ENCODE data around the gene NDRG4. TPM values are rescaled to one million over a fixed set of nuclear protein-coding genes. Genes with fewer than 3 reads are reported as not detected.
A peak's percentile ranks its signal among the peaks of the same experiment; 100 is the strongest.

NDRG4 gene
- total RNA-seq, 4 donors from 2014 or later = 0.60 to 64.7 (median 4.4) TPM

DNA sequence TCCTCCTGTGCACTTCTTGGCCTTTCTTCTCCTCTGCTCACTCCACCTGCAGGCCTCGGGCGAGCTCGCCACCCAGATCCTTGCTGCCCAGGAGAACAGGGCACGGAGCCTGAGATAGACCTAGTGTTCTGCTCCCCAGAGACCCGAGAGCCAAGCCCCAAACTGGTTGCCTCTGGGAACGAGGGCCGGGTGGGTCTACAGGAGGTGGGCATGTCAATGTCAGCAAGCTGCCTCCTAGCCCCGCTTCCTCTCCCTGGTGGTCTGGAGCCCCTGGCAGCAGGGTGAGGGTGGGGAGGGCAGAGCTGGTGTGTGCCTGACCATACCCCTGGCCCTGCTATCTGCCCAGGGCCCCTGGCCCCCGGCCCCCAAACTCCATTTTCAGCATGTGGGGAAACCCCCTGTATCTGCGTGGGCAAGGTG lies 841 bp upstream of the NDRG4 start:
- peaks cover 46% of the 10 kb centered on the region for H3K27me3 ChIP-seq
- peaks cover 9 to 21% (median 12%) of the 10 kb centered on the region in 4 donors for H3K4me1 ChIP-seq
- no peak overlapping the region for H3K27ac ChIP-seq
- no peaks in the 10 kb centered on the region for H3K9me3 ChIP-seq
- no peak for DNase-seq
- H3K36me3 ChIP-seq = no peaks in the 10 kb centered on the region
- intact Hi-C loops (cut with DNase I; ENCODE audit: low total_unique reads) = no loop called here
- WGBS, 2 donors (ENCODE audit: low coverage in 1 of 2) = 73% methylated on average over 10 of the region's 10 CpGs; no CpG with 5 or more reads in 1 of the 2 donors
- TF ChIP-seq POLR2AphosphoS5 (IDR thresholded peaks at IDR 0.05) (no peak), EP300 (IDR thresholded peaks at IDR 0.05; ENCODE audit: low read depth) (no peak), POLR2A (IDR thresholded peaks at IDR 0.05) (no peak)
- TF ChIP-seq, protein P1, sequence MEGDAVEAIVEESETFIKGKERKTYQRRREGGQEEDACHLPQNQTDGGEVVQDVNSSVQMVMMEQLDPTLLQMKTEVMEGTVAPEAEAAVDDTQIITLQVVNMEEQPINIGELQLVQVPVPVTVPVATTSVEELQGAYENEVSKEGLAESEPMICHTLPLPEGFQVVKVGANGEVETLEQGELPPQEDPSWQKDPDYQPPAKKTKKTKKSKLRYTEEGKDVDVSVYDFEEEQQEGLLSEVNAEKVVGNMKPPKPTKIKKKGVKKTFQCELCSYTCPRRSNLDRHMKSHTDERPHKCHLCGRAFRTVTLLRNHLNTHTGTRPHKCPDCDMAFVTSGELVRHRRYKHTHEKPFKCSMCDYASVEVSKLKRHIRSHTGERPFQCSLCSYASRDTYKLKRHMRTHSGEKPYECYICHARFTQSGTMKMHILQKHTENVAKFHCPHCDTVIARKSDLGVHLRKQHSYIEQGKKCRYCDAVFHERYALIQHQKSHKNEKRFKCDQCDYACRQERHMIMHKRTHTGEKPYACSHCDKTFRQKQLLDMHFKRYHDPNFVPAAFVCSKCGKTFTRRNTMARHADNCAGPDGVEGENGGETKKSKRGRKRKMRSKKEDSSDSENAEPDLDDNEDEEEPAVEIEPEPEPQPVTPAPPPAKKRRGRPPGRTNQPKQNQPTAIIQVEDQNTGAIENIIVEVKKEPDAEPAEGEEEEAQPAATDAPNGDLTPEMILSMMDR (IDR thresholded peaks at IDR 0.05) = no peak
- no peak overlapping the region for H3K4me3 ChIP-seq
- in situ Hi-C loops (cut with MboI; ENCODE audit: low pct_ligation_motif_present in 1 of 4, low pct_unique_long_range_greater_than_20kb in 1 of 4, low sequenced_read_pairs in 3 of 4) = loop anchor here in 1 of 4 donors (25.0 kb wide), 1 partner anchor 487 kb away; the partner anchor contains the start of genes USB1 and ZNF319

DNA sequence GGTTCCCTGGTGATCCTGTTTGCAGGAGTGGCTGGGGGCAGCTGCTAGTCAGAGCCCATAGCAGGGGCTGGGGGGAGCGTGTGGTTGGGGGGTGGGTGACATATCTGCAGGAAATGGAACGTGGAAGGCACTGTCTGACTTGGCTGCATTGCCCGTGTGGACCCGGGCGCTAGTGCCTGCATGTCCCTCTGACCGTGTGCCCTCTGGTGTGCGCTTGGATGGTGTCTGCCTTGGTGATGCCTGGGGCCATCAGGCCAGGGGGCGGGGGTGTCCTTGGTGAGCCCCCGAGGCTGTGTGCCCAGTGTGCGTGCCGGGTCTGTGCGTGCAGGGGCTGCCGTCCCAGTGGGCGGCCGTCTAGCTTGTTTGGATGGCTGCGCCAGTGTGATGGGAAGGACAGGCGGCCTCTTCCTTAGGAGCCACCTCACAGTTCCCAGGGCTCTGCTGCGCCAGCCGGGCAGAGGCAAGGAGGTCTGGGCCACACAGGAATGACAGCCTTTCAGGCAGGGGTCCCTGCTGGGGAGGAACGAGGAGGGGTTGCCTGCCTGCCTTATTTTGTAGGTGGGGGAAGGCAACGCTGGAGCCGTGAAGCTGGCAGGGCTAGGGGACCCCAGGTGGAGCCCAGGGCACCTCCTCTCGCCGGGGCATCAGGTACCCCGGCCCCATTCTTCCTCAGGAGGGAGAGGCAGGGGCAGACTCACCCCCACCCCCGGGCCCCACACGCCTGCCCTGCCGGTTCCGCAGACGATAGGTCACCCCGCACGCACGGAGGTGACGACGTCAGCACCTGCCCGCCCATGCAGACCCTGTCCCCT lies 693 bp downstream of the NDRG4 start:
- intact Hi-C loops (cut with DNase I; ENCODE audit: low total_unique reads) = no loop called here
- Histone ChIP-seq H3K9me3 (no peaks in the 10 kb centered on the region), H3K27me3 (peaks cover 50% of the 10 kb centered on the region), H3K27ac (no peak overlapping the region), H3K36me3 (no peaks in the 10 kb centered on the region), H3K4me3 (peak overlapping the region in 2 of 4 donors; percentile 14 to 43), H3K4me1 (peaks cover 9 to 17% (median 10%) of the 10 kb centered on the region in 4 donors)
- WGBS, 2 donors (ENCODE audit: low coverage in 1 of 2) = 10% methylated on average over 19 of the region's 36 CpGs; no CpG with 5 or more reads in 1 of the 2 donors
- TF ChIP-seq POLR2A (IDR thresholded peaks at IDR 0.05) = no peak
- TF ChIP-seq EP300 (IDR thresholded peaks at IDR 0.05; ENCODE audit: low read depth) = no peak
- no peak for TF ChIP-seq POLR2AphosphoS5 (IDR thresholded peaks at IDR 0.05)
- TF ChIP-seq, protein P1 (IDR thresholded peaks at IDR 0.05) = no peak
- no peak for DNase-seq
- in situ Hi-C loops (cut with MboI; ENCODE audit: low pct_ligation_motif_present in 1 of 4, low pct_unique_long_range_greater_than_20kb in 1 of 4, low sequenced_read_pairs in 3 of 4) = no loop called here

DNA sequence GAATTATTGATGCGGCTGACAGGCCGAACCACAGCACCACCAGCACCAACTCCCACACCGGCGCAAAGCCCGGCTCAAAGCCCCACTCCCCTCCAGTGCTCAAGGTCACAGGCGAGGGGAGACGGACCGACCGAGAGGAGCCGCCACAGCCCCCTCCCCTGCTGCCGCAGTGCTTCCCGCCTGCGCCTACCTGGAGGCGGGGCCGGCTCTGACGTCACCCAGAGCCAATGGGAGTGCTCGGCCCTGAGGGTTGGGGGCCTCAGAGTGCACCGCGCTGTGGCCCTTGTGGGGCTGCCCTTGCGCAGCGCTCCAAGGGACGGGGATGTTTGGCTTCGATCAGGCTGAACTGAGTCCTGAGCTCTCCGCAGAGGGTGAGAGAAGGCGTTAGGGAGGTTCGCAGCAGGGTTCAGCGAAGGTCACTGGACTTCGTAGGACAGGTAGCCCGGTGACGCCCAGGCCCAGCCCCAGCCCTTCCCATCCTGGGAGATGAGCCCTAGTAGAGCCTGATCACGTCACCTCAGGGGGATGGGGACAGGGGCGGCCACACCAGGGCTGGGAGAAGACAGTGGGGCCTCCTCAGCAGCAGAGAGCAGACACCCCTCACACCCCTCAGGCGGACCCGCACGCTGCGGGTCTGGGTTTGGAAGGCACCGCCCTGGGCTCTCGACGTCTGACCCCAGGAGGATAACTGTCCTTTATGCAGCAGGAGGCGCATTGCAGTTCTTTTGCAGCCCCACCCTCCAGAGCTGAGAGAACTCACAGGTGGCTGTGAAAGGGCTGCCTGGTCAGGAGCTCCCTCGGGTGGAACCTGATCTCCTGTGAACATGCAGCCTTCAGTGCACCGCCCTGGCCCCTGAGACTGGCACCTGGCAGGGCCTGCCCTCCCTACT lies 1.5 kb downstream of the NDRG4 start:
- Histone ChIP-seq H3K9me3 (no peaks in the 10 kb centered on the region), H3K27me3 (peaks cover 54% of the 10 kb centered on the region), H3K4me1 (peaks cover 9 to 17% (median 10%) of the 10 kb centered on the region in 4 donors), H3K27ac (no peak overlapping the region), H3K4me3 (peak overlapping the region in 2 of 4 donors; percentile 14 to 43), H3K36me3 (no peaks in the 10 kb centered on the region)
- 5% methylated on average over 13 of the region's 42 CpGs; no CpG with 5 or more reads in 1 of the 2 donors for WGBS, 2 donors (ENCODE audit: low coverage in 1 of 2)
- intact Hi-C loops (cut with DNase I; ENCODE audit: low total_unique reads) (no loop called here), in situ Hi-C loops (cut with MboI; ENCODE audit: low pct_ligation_motif_present in 1 of 4, low pct_unique_long_range_greater_than_20kb in 1 of 4, low sequenced_read_pairs in 3 of 4) (no loop called here)
- DNase-seq = peak; percentile 33
- TF ChIP-seq POLR2AphosphoS5 (IDR thresholded peaks at IDR 0.05) (no peak), EP300 (IDR thresholded peaks at IDR 0.05; ENCODE audit: low read depth) (no peak), POLR2A (IDR thresholded peaks at IDR 0.05) (no peak)
- TF ChIP-seq, protein P1 (IDR thresholded peaks at IDR 0.05) = no peak

All from transverse colon (tissue), 4 donors.